Stimulated activated CD4-positive, alpha-beta T cell treated with anti-CD3 and anti-CD28 coated beads, Interleukin-12 subunit alpha, Interleukin-12 subunit beta, amount 100 ng/mL, for 48 hours (primary cell): ENCODE measurements around the gene NUBP2.

Source experiments
- DNase-seq, 3 donors: peaks; one replicate each; pipeline ENCODE4 v3.0.0-alpha.2; 2020; ENCODE audit warnings: low read depth in 2 of 3, low spot score in 1 of 3

The NUBP2 gene

DNA sequence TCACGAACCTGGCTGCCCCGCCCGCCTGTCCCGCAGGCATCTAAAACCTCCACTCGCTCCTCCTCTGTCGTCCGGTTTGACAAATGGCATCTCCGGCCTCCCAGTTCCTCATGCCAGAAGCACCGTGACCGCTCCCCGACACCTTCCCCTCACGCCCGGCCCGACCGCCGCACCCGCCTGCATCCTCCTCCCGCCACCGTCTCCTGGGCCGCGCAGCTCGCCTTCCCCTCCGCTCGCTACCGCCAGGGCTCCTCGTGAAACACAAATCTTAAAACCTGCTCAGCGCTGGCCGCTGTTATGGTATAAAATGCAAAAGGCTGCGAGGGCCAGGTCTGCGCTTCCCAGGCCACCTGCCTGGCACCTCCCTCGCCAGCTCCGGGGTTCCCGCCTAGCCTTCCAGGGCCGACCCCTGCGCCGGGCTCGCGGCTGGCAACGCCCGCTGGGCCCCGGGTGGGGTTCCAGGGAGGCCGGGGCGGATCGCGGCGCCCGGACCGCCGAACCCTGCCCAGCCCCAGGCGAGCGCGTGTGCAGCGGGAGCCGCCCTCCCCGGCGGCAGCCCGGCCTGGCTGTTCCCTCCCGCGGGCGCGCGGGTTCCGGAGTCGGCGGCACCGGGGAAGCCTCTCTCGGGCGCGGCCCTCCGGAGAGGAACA is 877 bp upstream of the NUBP2 start:
- DNase-seq = peak in 1 of 3 donors; percentile 15

DNA sequence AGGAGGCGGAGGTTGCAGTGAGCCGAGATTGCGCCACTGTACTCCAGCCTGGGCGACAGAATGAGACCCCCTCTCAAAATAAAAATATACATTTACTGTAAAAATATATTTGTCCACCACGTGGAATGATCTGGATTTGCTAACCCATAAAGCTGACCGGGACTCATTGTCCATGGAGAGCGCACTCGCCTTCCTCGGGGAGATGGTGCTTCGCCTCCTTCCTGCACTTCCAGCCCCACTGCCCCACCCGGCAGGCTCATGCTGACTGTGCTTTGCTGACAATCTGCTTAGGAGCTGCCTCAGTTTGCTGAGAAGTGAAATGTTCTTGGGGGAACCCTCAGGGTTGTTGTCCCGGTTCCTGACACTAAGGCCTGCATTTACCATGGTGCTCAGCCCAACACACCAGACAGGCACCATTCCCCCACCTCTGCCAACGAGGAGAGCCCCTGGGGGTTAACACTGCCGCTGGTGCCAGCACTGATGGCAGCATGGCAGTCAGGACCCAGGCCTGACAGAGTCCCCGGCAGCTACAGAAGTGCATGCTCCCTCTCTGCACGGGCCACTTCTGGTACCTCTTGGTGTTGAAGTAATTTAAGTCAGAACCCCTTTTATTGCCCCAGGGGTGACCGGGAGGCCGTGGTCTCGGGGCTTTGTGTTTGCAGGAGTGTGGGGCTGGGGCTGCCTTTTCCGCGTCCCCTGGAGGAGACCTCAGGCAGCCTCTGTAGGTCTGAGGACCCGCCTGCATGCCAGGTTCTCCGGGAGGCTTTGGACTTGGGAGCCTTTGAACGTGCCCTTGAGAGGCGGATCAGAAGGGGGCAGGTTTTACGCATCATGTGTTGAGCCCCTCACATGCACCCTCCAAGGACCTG is 2.5 kb downstream of the NUBP2 start:
- DNase-seq = no peak

DNA sequence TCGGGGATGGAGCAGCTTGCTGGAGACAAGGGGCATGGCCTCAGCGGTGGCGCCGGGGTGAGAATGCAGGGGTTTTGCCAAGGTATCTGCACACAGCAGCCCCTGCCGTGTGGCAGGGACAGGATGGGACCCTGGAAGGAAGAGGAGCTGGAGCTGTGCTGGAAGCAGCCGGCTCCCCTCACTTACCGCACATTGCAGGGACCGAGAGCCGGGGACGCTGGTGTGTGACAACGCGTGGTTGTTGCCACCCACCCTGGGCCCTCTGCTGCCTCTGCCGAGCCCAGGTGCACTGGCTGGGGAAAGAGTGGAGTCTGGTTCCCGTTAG is 3.0 kb downstream of the NUBP2 start:
- DNase-seq = no peak

DNA sequence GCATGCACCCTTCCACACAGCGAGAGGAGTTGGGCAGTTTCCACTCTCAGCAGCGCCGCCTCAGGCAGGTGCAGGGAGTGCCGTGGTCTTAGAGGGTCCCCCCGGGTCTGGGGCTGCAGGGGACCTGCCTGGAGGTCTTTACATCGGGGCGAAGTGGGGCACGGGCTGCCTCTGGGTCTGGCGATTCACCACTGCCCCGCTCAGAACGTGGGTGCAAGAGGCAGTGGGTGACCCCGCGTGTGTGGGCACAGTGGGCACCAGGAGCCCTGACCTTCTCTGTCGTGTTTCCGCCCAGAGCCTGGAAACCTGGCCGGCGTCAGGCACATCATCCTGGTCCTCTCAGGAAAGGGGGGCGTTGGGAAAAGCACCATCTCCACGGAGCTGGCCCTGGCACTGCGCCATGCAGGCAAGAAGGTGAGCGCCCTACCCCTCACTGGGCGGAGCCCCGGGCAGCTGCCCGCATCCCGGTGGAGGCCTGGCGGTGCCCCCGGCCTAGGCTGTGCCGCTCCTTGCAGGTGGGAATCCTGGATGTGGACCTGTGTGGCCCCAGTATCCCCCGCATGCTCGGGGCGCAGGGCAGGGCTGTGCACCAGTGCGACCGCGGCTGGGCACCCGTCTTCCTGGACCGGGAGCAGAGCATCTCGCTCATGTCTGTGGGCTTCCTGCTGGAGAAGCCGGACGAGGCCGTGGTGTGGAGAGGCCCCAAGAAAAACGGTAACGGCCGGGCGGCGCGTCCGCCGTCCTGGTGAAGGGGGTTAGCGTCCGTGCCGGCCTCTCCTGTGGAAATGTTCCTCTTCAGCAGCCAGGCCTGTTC is 3.7 kb downstream of the NUBP2 start:
- no peak for DNase-seq

DNA sequence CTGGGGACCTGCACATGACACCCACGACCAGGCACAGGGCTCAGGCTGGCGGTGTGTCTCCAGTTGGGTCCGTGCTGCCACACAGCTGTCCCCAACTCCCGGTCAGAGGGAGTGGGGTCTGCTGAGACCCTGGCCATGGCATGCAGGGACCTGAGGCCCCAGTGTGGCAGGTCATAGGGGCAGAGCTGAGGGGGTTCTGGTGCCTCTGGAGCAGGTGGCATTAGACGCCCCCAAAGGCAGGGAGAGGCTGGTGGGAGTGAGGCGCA is 4.2 kb downstream of the NUBP2 start:
- no peak for DNase-seq

DNA sequence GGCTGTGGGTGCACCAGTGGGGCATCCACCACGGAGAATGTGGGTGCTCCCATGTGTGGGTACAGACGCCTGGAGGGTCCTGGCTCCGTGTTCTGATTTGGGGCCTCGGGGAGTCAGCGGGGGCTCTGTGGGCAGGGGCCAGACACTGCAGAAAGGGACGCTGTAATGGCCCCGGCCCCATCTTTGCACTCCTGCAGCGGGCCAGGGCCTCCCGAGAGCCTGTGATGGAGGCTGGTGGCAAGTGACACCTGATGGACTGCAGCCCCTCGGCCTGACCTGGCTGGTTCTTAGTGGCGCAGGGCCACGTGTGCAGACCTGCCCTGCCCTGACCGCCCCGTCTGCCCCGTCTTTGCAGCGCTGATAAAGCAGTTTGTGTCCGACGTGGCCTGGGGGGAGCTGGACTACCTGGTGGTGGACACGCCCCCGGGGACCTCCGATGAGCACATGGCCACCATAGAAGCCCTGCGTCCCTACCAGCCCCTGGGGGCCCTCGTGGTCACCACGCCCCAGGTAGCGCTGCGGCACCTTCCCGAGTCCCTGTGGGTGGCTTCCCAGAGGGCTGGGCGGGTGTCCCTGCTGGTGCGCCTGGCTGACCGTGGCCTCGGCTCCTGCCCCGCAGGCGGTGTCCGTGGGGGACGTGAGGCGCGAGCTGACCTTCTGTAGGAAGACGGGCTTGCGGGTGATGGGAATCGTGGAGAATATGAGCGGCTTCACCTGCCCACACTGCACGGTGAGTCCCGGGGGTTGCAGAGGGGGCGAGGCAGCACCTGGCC is 4.7 kb downstream of the NUBP2 start:
- no peak for DNase-seq

DNA sequence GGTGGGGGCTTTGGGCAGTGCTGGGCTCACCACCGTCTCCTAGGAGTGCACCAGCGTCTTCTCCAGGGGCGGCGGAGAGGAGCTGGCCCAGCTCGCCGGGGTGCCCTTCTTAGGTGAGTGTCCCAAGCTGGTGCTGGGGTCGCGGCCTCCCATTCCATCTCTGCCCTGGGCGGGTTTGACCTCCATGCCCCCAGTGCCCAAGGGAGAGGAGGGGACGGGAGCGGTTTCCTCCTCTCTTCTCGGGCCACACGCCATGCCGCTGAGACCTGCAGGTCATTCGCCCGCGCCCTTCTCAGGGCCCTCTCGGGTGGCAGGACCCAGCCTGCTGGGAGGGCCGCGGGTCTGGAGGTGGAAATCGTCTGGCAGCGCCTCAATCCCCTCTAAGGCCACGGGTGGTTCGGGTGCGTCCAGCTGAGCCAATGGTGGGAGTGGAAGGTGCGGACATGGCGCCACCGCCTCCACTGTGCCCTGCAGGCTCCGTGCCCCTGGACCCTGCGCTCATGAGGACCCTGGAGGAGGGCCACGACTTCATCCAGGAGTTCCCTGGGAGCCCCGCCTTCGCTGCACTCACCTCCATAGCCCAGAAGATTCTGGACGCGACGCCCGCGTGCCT is 5.4 kb downstream of the NUBP2 start:
- no peak for DNase-seq

DNA sequence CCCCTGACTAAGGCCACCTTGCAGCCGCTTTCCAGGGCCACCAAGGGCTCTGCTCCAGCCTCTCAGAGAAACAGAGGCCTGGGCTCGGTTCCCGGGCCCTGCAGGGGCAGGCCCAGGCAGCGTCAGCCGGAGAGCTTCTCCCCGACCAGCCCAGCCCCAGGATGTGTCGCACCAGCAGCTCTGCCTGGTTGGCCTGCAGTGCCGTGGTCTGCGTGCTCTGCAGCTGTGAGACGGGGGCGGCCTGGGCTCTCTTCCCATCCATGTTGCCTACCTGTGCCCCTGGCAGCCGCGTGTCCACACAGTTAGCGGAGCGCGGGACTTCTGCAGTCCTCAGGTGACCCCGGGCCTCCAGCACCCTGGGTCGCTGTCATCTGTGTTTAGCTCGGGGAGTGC is 5.9 kb downstream of the NUBP2 start:
- no peak for DNase-seq

DNA sequence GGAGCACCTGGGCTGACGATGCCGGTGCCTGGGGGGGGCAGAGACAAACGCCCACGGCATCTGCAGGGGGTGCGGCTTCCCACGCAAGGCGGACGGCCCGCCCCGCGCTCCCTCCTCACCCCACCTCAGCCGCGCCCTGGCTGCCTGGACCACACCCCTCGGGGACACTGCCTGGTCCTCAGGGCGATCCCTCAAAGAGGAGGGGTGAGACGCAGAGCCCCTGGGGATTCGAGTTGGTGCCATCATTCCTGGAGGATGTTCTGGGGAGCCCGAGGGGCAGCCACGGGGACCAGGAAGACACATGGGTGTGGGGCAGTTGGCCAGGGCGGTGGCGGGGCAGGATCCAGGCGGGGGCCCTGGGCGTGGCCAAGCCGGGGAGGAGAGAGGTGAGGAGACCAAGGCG is 6.9 kb downstream of the NUBP2 start:
- no peak for DNase-seq

DNA sequence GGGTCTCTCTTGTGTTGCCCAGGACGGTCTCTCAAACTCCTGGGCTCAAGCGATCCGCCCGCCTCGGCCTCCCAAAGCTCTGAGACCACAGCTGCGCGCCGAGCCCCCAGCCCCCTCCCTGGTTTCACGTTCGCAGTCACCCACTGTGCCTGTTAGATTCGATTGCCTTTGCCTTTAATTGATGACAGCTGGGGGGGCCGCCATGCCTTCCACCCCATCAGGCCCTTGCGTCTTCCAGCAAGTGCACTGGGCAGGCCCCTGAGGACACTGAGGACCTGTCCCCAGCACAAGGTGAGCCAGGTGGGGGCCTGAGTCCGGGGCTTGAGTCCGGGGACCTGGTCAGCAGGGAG is 7.5 kb downstream of the NUBP2 start:
- no peak for DNase-seq

DNA sequence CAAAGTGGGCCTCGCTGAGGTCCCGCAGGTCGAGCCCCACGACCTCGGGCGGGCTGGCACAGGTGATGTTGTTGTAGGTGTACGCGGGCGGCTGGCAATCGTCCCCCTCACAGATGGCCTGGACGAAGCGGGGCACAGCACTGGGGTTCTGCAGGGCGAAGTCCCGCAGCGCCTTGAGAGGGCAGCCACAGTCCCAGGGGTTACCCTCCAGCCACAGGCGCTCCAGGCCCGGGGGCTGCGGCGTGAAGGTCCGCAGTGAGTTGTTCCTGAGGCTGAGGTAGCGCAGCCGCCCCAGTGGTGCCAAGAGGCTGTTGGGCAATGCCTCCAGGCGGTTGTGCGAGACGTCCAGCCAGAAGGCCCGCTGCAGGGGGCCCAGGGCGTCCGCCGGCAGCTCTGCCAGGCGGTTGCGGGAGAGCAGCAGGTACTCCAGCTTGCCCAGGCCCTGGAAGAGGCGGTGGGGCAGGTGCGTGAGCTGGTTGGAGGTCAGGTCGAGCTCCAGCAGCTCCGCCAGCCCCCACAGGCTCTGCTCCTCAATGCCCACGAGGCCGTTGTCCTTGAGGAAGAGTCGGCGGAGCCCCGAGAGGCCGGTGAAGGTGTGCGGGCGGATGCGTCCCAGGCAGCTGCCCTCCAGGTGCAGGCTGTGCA is 8.0 kb downstream of the NUBP2 start:
- DNase-seq = no peak

DNA sequence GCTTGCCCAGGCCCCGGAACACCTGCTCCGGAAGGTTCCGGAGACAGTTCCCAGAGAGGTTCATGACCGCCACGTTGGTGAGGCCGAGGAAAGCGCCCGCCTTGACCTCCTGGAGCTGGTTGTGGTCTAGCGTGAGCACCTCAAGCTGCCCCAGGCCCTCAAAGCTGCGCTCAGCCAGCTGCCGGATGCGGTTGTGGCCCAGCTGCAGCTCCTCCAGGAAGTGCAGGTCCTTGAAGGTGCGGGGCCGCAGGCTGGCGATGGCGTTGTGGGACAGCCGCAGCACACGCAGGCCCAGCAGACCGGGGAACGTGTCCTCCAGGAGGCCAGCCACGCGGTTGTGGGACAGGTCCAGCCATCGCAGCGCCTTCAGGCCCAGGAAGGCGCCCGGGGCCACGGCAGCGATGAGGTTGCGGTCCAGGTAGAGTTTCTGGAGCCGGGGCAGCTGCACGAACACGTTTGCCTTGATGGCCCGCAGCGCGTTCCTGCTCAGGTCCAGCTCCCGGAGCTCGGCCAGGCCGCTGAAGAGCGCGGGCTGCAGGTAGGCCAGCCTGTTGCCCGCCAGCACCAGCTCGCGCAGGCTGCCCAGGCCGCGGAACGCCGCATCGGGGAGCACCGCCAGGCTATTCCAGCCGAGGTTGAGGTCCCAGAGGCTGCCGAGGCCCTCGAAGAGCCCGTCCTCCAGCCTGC is 8.6 kb downstream of the NUBP2 start:
- DNase-seq = no peak

DNA sequence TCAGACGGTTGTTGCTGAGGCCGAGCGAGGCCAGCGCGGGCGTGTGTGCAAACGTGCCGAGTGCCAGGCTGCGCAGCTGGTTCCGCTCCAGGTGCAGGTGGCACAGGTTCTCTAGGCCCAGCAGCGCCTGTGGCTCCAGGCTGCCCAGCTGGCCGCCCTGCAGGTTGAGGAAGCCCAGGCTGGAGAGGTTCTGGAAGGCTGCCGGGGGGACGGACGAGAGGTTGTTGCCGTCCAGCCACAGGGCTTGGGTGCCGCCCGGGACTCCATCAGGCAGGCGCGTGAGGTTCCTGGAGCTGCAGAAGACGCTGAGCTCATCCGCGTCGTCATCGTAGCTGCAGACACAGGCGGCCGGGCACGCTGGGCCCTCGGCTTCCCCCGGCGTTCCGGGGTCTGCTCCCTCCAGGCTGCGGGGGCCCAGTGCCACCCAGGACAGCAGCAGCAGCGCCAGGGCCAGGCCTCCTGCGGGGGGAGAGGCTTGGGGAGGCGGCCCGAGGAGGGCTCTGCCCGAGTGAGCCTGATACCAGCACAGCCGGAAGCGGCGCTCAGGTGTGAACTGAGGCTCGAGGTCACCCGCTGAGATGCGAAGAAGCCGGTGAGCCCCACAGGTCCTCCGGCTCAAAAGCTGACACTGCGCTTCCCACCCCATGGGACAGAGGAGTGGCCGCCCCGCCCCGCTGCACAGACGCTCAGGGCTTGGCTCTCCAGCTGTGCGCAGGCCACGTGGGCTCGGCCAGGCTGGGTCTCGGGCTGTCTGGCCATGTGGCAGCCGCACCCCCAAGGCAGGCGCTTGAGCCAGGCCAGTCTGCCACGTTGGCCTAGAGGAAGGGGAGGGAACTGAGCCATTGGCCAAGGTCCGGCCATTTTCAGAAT is 9.4 kb downstream of the NUBP2 start:
- no peak for DNase-seq

DNA sequence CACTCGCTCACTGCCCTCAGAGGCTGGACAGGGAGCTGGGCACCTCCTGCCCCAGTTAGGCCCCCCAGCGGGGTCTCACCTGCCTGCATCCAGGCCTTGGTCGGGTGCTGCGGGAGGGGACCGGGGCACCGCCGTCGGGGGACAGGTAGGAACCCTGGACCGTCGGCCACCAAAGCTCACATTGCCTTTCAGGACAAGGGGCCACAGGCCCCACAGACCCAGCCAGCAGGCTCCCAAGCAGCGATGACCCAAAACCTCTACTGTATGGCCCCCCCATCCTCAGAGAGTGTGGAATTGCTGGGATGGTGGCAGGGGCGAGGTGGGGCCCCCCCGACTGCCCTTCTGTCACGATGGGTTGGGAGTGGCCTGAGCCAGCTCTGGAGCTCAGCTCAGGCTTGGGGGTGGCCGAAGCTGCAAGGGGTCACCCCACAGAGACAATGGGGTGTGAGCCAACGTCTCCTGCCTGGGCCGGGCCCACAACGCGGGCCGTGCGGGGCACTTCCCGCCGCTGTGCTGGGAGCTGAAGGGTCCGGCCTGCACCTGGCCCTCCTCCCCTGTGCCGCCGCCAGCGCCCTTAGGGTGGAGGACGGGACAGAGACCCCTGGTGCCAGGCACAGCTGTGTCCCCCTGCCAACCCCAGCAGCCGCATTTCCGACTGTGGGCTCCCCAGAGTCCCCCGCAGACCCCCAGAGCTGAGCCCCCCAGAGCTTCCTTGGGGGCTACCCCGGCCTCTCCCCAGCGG is 10.2 kb downstream of the NUBP2 start:
- no peak for DNase-seq

DNA sequence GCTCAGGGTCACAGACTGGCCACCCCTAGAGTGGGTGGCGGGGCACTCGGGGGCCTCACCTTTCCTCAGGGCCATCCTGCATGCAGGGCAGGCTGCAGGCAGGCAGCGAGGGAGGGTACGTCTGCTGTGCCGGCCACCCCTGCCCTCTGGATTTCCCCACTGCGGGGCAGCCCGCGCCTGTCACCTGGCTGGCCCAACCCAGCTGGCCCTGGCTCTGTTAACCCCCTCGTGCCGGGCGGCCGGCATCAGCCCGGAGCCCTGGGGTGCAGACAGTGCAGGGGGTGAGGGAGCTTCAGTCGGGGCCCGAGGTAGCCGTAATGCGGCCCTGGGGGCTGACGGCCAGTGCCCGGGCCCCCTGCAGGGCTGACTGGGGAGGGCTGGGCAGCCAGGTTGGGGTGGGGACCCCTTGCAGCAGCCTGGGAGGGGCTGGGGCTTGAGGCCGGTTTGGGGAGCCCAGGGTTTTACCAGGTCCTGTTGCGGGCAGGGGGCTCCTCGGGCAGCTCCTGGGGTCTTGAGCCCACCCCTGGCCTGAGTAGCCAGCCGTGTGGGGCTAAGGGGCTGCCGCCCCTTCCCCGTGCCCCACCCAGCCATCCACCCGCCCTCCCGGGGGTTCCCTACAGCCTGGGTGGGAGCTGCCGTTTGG is 10.9 kb downstream of the NUBP2 start, which contains the start of gene IGFALS:
TSS of gene IGFALS (minus strand) at position 128 of the 643 bp plus-strand sequence. CDS start at position 75, 53 bp downstream.
- DNase-seq = no peak

DNA sequence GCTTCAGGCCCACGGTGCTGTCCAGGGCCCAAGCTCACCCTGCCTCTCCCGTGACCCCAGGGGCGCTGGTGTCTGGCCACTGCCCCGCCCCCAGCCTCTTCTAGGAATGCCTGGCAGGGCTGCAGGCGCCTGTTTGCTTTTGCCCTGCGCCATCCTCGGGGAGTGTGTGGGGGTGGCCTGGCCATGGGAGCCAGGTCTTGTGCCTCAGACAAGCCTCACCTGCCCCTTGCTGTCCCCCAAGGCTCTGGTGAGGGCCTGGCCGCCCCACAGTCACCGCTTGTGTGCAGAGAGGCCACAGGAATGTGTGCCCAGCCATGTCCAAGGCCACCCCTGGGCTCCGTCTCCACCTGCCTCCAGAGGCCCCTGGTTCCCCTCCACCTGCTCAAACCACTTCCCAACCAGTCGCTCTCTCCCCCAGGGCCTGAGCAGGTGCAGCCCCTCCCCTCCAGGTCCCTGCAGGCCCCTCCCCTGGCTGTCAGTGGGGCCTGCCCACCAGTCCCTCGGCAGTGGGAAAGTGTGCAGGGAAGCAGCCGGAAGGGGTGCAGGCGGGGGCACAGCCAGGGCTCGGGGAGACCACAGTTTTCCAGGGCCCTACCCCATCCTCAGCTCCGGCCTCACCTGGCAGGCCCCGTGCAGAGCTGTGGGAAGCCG is 11.6 kb downstream of the NUBP2 start:
- DNase-seq = no peak

DNA sequence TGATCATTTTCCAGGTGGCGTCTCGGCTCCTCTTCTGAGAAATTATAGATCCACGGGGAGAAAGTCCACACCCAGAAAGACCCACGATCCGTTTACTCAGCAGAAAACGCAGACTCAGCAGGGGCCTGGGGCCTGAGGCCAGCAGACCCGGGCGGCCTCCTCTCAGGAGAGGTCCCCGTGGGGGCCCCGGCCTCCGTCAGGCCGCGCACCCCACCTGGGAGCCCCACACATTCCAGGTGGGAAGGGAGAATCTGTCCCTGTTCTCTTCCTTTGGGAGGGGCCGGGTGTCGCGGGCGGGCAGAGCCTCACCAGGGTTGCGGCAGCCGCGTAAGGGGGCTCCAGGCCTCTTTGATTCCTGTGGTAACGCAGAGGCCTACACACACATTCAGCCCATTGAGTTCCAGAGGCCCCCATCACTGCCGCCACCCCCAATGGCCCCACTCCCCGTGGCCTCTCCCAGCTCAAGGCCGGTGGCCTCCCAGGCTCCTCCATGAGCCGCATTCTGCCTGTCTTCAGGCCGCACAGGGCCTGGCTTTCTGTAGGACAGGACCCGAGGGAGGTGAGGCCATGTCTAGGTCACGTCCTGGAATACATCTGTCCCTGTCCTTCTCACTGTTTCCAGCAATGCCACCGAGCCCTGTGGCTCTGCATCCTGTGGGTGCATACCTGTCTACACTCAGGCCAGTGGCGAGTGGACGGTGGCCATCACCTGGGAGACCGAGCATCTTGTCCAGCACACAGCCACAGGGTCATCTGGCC is 12.3 kb downstream of the NUBP2 start:
- DNase-seq = no peak
